H1 (cell line): ENCODE measurements around the gene OGFOD1. TPM values are rescaled to one million over a fixed set of nuclear protein-coding genes. Genes with fewer than 3 reads are reported as not detected.

Source experiments
- BACH1 ChIP-seq: IDR thresholded peaks from 2 replicates; pipeline ENCODE4 v1.6.1; 2012; ENCODE audit warnings: low read length, improper control_type of control experiment
- CBX5 ChIP-seq: fragments of 300-800, 300-1000 bp; sonication (generic); IDR thresholded peaks from 2 replicates; pipeline ENCODE4 v1.7.1; 2016; ENCODE audit warnings: antibody characterized with exemption, low read length, low read depth
- RAD21 ChIP-seq, 2 experiments: IDR thresholded peaks in 1 of 2; conservative IDR thresholded peaks in 1 of 2; 2 replicates each; pipeline ENCODE4 v1.6.1; 2011; ENCODE audit warnings: low read depth in 2 of 2, low read length in 2 of 2, improper control_type of control experiment in 1 of 2, inconsistent platforms in 1 of 2, mild to moderate bottlenecking in 1 of 2, moderate library complexity in 1 of 2
- RNF2 ChIP-seq: fragments of 200-900, 300-1000 bp; sonication (generic); IDR thresholded peaks from 2 replicates; pipeline ENCODE4 v1.7.1; 2016; ENCODE audit warnings: borderline replicate concordance, low read depth, mild to moderate bottlenecking, antibody characterized with exemption, low read length; ENCODE audit not compliant: poor library complexity, severe bottlenecking; ENCODE audit errors: missing control alignments
- SP2 ChIP-seq: IDR thresholded peaks from 2 replicates; pipeline ENCODE4 v1.6.1; 2012; ENCODE audit warnings: mild to moderate bottlenecking, low read length, inconsistent platforms
- TCF12 ChIP-seq: IDR thresholded peaks from 2 replicates; pipeline ENCODE4 v1.6.1; 2011; ENCODE audit warnings: low read depth, mild to moderate bottlenecking, low read length
- polyA plus RNA-seq, 7 experiments: library from polyadenylated mRNA; depleted of rRNA in 3 of 7; stranded (reverse) in 5 of 7; unstranded in 2 of 7; fragments of >200 nt in 5 of 7; fragments of 200-250 nt in 2 of 7; gene quantifications; 1 replicate in 5 of 7; 2 replicates in 1 of 7; 4 replicates in 1 of 7; pipeline versions ENCODE4 v1.2.1 to v1.2.3, GENCODE V29; 2011 to 2013; ENCODE audit warnings: missing spikeins in 2 of 7, mixed read lengths in 2 of 7
- total RNA-seq: library from RNA; stranded (reverse); fragmentation: NEBNext Ultra II Directional; extraction: Animal tissue kit (Norgen Biotek cat#: 25700); gene quantifications from 2 replicates; pipeline ENCODE4 v1.2.1, GENCODE V29; 2021

OGFOD1 gene
- total and polyA plus RNA-seq, 2 of the 8 experiments (the other 6 are each of a cell fraction or from before 2014, with no cell fraction given): 24.6 to 61.4 TPM

DNA sequence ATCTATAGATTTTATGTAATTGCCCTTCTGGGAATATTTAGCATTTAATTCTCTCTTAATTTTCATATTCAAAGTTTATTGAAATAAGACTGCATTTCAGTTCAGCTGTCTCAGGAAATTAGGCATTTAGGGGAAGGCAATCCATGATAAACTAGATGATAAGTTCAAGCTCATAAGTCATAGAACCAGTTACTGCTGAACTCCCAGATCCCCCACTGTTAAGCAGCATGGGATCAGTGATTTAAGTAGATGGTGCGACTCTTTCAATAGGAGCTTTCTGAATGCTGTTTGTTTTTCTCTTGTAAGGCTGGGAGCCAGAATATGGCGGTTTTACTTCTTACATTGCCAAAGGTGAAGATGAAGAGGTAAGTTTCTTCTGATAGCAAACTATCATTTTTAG, 23.8 kb downstream of the OGFOD1 start (continued):
- TF ChIP-seq RAD21 (IDR thresholded peaks at IDR 0.05 in 1 of 2, conservative IDR thresholded peaks at IDR 0.05 in 1 of 2; ENCODE audit: low read depth in 2 of 2, low read length in 2 of 2) (no peak), SP2 (no peak), TCF12 (no peak), RNF2 (no peak), BACH1 (no peak), CBX5 (no peak)
